HG02623 (cell line): ENCODE measurements around the gene CALCR.
A peak's percentile ranks its signal among the peaks of the same experiment; 100 is the strongest.

Source experiments
- ATAC-seq: cut with Tn5 transposase; IDR thresholded peaks from one replicate; pipeline ENCODE4 v1.9.1; 2021; ENCODE audit warnings: moderate library complexity; ENCODE audit not compliant: unreplicated experiment

CALCR gene

GRCh38 chr7:93461350-93461749, 113.2 kb downstream of the CALCR start:
- ATAC-seq: no peak

DNA sequence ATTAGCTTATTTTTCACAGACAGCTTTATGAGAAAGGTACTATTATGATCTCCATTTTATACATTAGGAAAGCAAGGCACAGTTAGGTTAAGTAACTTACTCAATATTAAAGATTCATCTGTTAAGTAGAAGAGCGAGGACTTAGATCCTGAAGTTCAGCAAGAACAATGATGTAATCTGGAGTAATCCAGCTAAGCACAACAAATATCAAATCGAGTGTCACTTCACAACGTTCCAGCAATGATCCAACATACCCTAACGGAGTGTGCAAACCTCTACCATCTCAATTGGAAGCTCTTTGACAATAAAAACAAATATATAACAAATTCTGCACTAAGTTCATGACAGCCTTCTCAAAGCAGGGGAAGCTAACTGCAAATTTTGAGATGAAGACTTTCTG, 121.3 kb downstream of the CALCR start:
- no peak for ATAC-seq

DNA sequence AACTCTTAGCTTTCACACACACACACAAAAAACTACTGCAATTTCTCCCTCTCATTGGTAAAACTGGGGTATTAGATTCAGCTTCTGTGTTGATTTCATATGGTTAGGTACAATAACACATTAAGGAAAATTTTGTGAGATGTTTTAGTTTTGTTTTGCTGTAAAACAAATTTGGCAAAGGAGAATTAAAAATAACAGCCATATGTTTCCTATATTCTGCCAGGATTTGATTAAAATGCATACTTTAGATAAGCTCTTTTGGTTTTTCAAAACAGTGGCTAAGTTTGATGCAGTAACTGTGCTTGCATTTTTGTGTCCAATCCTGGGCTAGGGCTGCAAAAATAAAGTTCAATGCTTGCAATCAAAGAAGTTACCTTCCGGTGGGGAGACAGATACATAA, 126.3 kb downstream of the CALCR start:
- ATAC-seq: no peak

GRCh38 chr7:93447509-93447908, 127.0 kb downstream of the CALCR start:
- ATAC-seq: no peak

DNA sequence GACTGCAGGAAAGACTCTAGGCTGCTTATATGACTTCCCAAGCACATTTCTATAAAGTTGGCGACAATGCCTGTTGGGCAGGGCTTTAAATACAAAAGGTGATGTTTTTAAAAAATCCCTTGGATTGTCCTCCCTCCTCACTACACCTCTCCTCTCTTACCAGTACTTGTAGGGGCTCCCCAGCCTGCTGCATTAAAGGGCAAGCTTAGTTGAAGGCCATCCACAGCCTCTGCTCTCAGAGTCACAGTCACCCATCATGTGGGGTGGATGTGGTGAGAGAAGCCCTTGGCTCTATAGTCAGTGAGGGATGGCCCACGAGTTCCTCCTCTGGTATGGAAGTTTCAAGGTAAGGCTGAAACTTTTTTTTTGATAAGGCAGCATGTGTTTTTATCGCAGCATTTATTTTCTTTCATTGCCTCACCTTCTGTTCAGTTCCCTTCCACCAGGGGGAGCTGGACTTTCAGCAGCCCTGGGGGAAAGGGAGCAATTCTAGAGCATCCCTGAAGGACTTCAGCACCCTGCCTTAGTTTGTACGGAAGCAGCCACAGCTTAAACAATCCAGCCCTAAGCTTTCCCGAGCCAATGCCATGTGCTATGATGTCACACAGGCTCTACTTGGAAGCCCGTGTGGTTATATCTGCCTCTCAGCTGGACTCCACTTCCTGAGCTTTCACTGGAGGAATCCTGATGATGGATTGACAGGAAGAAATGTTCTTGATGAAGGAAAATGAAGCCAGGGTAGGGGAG, 131.9 kb downstream of the CALCR start:
- ATAC-seq: peak; percentile 76

DNA sequence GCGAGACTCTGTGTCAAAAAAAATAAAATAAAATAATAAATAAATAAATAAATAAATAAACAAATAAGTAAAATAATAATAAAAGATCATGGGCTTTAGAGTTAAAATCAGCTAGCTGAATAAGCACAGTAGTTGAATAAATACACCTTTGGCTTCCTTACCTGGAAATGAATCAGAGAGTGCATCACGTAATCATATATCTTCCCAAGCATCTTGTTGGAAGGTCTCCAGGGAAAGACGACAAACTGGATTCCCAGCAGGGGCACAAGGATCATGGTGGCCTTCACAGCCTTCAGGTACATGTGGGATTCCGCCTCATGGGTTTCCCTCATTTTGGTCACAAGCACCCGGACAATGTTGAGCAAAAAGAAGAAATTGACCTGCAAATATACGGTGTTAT, 138.7 kb downstream of the CALCR start:
- ATAC-seq: no peak

DNA sequence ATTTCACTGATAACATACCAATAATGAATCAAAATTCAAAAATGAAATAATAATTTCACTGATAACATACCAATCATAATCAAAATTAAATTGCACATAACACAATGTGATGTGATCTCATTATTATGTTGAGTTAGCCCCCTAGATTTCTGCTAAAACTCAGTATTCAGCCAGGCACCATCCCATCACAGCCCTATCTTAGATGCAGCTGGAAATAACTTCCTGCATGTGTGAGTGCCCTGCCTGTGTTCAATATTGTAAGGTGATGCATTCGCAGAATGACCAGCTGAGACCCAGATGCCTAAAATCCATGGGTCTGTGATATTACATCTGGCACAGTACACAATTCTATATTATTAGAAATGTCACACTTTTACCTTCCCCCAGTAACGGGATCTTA, 142.4 kb downstream of the CALCR start:
- no peak for ATAC-seq

- no peak for ATAC-seq
These were observed 143.5 kb downstream of the CALCR start for GRCh38 chr7:93430917-93431588.

DNA sequence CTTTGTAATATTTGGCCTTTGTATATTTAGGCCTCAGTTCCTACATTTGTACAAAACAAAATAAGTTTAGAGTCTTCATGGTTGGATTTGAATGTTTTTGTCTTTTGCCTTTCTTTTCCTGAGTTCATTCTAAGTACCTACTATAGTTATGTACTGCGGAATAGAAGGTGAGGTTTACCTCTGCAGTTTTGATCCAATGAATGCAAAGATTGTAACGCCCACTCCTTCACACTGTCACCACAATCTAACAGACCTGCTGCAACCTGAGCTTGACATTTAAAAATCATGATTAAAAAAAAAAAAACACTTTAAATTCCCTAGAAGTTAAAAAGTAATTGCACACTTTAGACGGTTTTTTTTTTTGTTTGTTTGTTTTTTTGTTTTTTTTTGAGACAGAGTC, 145.0 kb downstream of the CALCR start:
- no peak for ATAC-seq

- no peak for ATAC-seq
These were observed 147.4 kb downstream of the CALCR start for GRCh38 chr7:93427107-93427506.

GRCh38 chr7:93426155-93426696, 148.3 kb downstream of the CALCR start:
- no peak for ATAC-seq

DNA sequence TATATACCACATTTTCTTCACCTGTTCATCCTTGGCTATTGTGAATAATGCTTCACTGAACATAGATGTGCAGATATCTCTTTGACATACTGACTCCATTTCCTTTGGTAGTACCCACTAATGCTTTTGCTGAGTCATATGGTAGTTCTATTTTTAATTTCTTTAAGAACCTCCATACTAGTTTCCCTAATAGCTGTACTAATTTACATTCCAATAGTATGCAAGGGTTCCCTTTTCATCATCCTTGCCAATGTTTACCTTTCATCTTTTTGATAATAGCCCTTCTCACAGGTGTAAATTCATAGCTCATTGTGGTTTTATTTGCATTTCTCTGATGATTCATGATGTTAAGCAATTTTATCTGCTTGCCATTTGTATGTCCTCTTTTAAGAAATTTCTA, 159.9 kb downstream of the CALCR start:
- no peak for ATAC-seq

DNA sequence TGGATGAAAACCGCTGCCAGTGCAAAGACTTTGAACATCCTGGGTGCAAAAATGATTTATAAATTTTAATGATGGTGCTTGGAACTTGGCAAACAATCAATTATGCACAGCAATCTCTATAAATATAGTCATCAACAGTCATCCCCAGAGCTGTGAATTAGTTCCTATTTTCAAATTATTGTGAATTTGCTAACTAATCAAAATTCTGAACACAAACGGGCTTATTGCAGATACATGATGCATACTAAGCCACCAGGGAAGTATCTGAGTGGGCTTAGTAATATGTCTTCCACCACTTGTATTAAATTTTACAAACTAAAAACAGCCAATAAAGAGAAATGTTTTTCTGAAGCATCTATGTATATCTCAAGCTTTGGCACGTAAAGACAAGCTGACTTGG, 165.2 kb downstream of the CALCR start:
- no peak for ATAC-seq

- no peak for ATAC-seq
These were observed 167.3 kb downstream of the CALCR start for GRCh38 chr7:93407239-93407638.

GRCh38 chr7:93402944-93403343, 171.6 kb downstream of the CALCR start:
- ATAC-seq: no peak

GRCh38 chr7:93399642-93400041, 174.9 kb downstream of the CALCR start:
- ATAC-seq: no peak

- no peak for ATAC-seq
These were observed 181.5 kb downstream of the CALCR start for GRCh38 chr7:93392984-93393383.

DNA sequence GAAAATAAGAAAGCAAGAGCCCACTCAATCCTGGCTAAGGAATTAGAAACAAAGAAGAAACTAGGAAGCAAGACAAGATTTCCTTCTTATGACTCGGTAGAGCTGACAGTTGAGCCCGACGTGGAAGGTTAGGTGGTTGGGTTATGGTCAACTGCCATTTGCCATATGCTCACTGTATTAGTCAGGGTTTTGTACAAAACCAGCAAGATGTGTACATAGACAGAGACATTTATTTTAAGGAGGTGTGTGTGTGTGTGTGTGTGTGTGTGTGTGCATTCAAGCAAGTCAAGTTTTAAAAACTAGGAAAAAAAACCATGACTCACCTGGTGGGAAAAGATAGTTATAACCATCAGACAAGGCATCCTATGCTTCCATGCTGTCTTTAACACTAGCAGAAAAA, 183.9 kb downstream of the CALCR start:
- ATAC-seq: no peak

DNA sequence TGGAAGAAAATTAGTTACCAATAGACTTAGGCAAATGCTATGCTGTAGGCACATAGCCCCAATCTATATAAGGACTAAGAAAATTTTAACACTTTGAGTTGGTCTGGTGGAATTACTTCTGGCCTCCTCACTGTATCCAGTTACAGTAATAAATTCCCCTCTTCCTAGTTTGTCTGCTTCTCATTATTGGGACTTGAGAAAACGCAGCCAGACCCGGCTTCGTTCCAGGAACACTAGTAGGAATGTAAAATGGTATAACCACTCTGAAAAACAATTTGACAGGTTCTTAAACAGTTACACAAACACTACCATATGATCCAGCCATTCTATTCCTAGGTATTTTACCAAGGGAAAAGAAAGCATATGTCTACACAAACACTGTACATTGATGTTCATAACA, 192.2 kb downstream of the CALCR start:
- no peak for ATAC-seq

GRCh38 chr7:93378131-93378760, 196.3 kb downstream of the CALCR start:
- peak; percentile 45 for ATAC-seq

GRCh38 chr7:93375603-93376002, 198.9 kb downstream of the CALCR start:
- no peak for ATAC-seq
